ENCODE data around the gene POLR2J3. TPM values are rescaled to one million over a fixed set of nuclear protein-coding genes. Genes with fewer than 3 reads are reported as not detected.
A peak's percentile ranks its signal among the peaks of the same experiment; 100 is the strongest.
"Not testable (repeated sequence)": the region's sequence is repeated elsewhere in the genome, so short reads cannot be mapped to it uniquely, and the experiment has no call there.

The POLR2J3 gene
- total RNA-seq (2013; cell fraction: nucleolus; rRNA removed) = 549 and 576 TPM in 2 replicates
- total RNA-seq (2014; rRNA removed) (23.1 and 24.1 TPM in 2 replicates), total RNA-seq (2014; rRNA removed; fragmentation: Illumina TruSeq; extraction: Trizol) (70.7 and 85.4 TPM in 2 replicates), total RNA-seq (2021) (24.0 and 29.1 TPM in 2 replicates), polyA plus RNA-seq (2011; rRNA removed) (140 and 162 TPM in 2 replicates), polyA plus RNA-seq (2014; fragmentation: Illumina TruSeq; extraction: Trizol) (117 and 120 TPM in 2 replicates), polyA plus RNA-seq (2014; fragmentation: Nextera tagmentation; extraction: Ambion mirVana) (10 to 100 TPM; 27.3 to 30.4 TPM), polyA plus RNA-seq (2014; rRNA removed) (35.3 and 35.4 TPM in 2 replicates), polyA plus RNA-seq (2016; fragmentation: Nextera tagmentation; extraction: Ambion mirVana) (100 to 1,000 TPM; 130 to 143 TPM), polyA minus RNA-seq (2011; rRNA and poly(A)+ RNA removed) (64.6 and 89.4 TPM in 2 replicates), Bru-seq, nascent RNA (percentile 90 among the genes with signal in this experiment), BruChase-seq, experiment 1, labeled RNA remaining after a 6-hour chase (percentile 96 among the genes with signal in this experiment), BruChase-seq, experiment 2, labeled RNA remaining after a 2-hour chase (percentile 93 among the genes with signal in this experiment)
- 27.4 TPM for polyA plus RNA-seq (2011; ENCODE audit: low read depth)
- polyA plus RNA-seq (2011; cell fraction: cytosol; rRNA removed) = 43.4 and 61.4 TPM in 2 replicates
- 167 and 189 TPM in 2 replicates for polyA plus RNA-seq (2011; cell fraction: nucleus; rRNA removed)
- polyA plus RNA-seq (2012) = 30.1 and 74.4 TPM in 2 replicates
- 3.3 and 28.9 TPM in 2 replicates for polyA minus RNA-seq (2011; cell fraction: cytosol; rRNA and poly(A)+ RNA removed)
- 78.2 and 172 TPM in 2 replicates for polyA minus RNA-seq (2011; cell fraction: nucleus; rRNA and poly(A)+ RNA removed)
- long read RNA-seq, experiment 1, partial matches to known transcripts = 0 of 7 reads
- long read RNA-seq, experiment 1, other reads (novel, unspliced or antisense) = 0 of 7 reads
- long read RNA-seq, experiment 2, full-length matches to known transcripts = 24 of 30 reads
- long read RNA-seq, experiment 2, partial matches to known transcripts = 0 of 30 reads
- long read RNA-seq, experiment 2, other reads (novel, unspliced or antisense) = 6 of 30 reads

DNA sequence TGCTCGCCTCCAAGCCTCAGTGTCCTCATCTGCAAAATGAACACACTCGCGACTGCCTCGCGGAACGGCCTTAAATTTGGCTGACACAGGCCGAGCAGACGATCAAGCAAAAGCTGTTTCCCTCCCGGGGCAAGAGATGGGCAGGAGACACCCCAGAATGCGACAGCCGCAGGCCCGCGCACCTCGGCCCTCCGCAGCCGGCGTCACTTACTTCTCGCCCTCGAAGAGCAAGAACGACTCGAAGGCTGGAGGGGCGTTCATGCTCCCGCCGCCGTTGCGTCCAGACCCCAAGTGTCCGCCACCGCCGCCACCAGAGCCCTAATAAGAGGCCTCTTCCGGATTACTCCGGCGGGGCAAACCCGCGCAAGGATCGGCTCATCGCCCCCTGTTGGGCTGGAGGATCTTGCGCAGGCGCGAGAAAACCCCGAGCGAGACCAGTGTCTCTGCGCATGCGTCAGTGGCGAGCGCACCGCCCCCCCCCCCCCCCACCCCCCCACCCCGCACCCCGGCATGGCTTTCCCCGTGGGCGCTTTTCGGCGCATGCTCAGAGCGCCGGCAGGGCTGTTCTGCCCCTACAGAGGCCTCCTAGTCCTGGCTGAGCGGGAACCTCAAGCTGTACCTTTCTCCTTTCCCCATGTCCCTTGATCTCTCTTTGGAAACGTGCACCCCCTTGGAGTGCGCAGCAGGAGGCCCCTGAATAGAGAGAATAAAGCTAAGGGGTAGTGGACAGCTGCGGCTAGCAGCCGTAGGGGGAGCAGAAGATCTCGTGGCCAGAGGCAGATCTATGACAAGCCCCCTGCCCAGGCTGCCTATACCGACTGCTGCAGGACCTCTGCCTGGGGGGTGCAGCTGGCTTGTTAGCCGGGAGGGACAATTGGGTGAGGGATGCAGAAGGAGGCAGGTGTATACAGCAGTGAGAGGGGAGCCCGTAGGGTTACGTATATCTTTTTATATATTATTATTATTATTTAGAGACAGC lies at the start of gene POLR2J3:
Gene POLR2J3, minus strand, starts transcription at position 323 of the 979 bp plus-strand sequence. Its CDS starts 62 bp downstream, at position 261.
- Histone ChIP-seq H3K4me3 (peak within 1 kb of the TSS; percentile 64), H2AFZ (ENCODE audit: control insufficient read depth, low read depth, low read length) (peak within 1 kb of the TSS; percentile 34; the same call in 1 of the 2 replicates), H3K27ac (ENCODE audit: control insufficient read depth, insufficient read depth) (peak within 1 kb of the TSS; percentile 46), H3K9ac (ENCODE audit: control insufficient read depth, insufficient read depth, low read length) (peak within 1 kb of the TSS; percentile 64; the same call in 1 of the 2 replicates)
- H4K20me1 ChIP-seq (ENCODE audit: control insufficient read depth, insufficient read depth); FAIRE-seq; H3K36me3 ChIP-seq (ENCODE audit: control insufficient read depth in 2 of 2, insufficient read depth in 2 of 2, low read length in 1 of 2); H3K27me3 ChIP-seq (replicated peaks in 1 of 2; ENCODE audit: control insufficient read depth in 2 of 2, insufficient read depth in 2 of 2, low read length in 1 of 2); RAD21 ChIA-PET (ENCODE audit: unreplicated experiment); DNase-seq (ENCODE audit: low read depth, low spot score); H3K4me2 ChIP-seq (ENCODE audit: control insufficient read depth, insufficient read depth); H3K9me3 ChIP-seq (replicated peaks; ENCODE audit: control insufficient read depth, insufficient read depth, low read length); SMC1A ChIA-PET (ENCODE audit: uncharacterized antibody, unreplicated experiment); H3K4me1 ChIP-seq (ENCODE audit: control insufficient read depth, insufficient read depth, low read length); H3K79me2 ChIP-seq (ENCODE audit: control insufficient read depth, insufficient read depth, low read length); BruUV-seq (replicated peaks); intact Hi-C loops (cut with micrococcal nuclease; ENCODE audit: unreplicated experiment); POLR2A ChIA-PET; in situ Hi-C loops (cut with MboI): not testable (repeated sequence)
- CTCF ChIA-PET = interaction anchor here (0.6 kb wide), 1 partner anchor 174 kb away, joined by 3 read pairs; no protein-coding TSS in a partner anchor
- peak; percentile 96 for ATAC-seq
- under 1% methylated on average over 48 of the region's 64 CpGs for WGBS (ENCODE audit: insufficient coverage, insufficient replicate concordance, low lambda C conversion rate, missing lambda C conversion rate)
- TF ChIP-seq CTCF (IDR thresholded peaks at IDR 0.05 in 2 of 3, conservative IDR thresholded peaks at IDR 0.05 in 1 of 3; ENCODE audit: control insufficient read depth in 2 of 3, extremely low read depth in 1 of 3, insufficient read depth in 1 of 3, low read depth in 3 of 3, low read length in 3 of 3) (peak in 2 of 3 experiments; percentile 22 to 43; a peak in 4 of 6 replicates), HCFC1 (IDR thresholded peaks at IDR 0.05; ENCODE audit: low read length) (peak; percentile 46), NKRF (conservative IDR thresholded peaks at IDR 0.05) (peak; percentile 57), POLR2A (IDR thresholded peaks at IDR 0.05; ENCODE audit: low read depth, low read length) (peak; percentile 51; the same call in 1 of the 2 replicates), RUNX3 (IDR thresholded peaks at IDR 0.05; ENCODE audit: low read length) (0 out of 2 replicates have a peak, but pooled peaks have one; percentile 33), SMAD5 (IDR thresholded peaks at IDR 0.05; ENCODE audit: low read depth) (0 out of 2 replicates have a peak, but pooled peaks have one; percentile 31), EGR1 (IDR thresholded peaks at IDR 0.05; ENCODE audit: borderline replicate concordance in 1 of 2, low read depth in 2 of 2, low read length in 2 of 2) (peak in 1 of 2 experiments; percentile 43; a peak in 1 of 3 replicates), NRF1 (conservative IDR thresholded peaks at IDR 0.05; ENCODE audit: low read depth, low read length) (peak; percentile 29; the same call in 1 of the 2 replicates), TAF1 (IDR thresholded peaks at IDR 0.05; ENCODE audit: borderline replicate concordance, low read depth, low read length) (peak; percentile 76), POLR2AphosphoS5 (IDR thresholded peaks at IDR 0.05; ENCODE audit: low read length) (peak; percentile 63), ASH2L (IDR thresholded peaks at IDR 0.05; ENCODE audit: borderline replicate concordance, low read depth) (0 out of 2 replicates have a peak, but pooled peaks have one; percentile 57)

Measured in GM12878 (cell line).